NCI-H2171 (cell line): Measurements from ENCODE around the gene MED20.

Source experiments
- DNase-seq: peaks from one replicate; lab custom pipeline; 2025; lab: John Stamatoyannopoulos, UW

Gene MED20

GRCh38 chr6:41901882-41902519, 18.9 kb downstream of the MED20 start:
- DNase-seq = no peak

DNA sequence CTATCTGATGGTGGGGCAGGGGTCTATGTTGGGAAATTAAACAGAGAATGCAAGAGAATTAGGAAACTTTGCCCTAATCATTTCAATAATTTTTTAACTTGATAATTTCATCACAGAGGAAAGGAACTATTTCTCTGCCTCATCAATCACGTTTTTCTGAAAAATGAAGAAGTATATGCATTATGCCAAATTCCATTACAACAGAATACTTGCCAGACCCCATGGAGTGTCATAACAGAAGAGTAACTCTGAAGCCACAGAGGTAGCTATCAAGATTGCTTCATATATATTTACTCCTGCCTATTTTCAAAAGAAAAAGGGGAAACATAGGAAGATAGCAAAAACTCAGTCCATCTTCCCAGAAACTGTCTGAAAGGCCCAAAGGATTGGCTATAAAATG, 20.1 kb downstream of the MED20 start:
- no peak for DNase-seq

- no peak for DNase-seq
Measured at GRCh38 chr6:41896281-41896680, 24.7 kb downstream of the MED20 start.

DNA sequence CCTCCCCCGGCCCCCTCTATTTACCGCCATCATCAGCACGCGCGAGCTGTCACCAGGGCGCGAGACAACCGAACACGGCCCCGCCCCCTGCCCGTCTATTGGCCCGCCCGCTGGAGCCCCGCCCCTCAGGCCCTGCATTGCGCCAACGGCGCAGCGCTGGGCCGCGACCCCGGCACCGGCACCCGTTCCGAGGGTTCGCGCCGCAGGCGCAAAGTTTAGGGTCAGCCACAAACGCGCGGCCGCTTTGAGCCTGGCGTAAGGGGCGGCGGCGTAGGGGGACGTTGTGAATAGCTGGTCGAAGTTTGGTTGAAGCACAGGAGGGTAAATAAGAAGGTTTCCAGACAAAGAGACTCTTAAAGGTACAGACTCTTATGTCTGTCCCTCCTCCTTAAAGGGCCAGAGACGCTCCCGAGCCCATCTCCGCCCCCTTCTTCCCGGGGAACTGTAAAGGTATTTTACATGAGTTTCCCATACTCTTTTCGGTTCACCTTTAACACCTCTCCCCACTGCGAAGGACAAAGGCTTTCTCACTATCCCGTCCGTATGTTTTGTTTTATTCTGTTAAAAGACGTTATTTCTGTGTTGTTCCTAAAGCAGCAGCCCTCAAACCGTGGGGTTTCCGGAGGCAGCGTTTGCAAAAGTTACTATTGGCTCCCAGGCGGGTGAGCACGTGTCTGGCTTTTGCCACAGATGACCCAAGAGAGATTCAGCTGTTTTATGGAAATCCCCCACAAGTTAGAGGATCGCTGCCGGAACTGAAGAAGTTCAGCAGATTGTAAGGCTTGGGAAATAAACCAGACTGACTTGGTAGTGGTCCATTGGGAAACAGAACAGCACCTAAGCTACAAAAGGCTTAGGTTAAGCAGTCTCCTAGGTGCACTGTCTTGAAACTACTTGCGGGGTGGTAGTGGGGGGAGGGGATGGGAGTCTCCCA, 25.4 kb downstream of the MED20 start, which contains the start of gene USP49:
Gene USP49 (minus strand): TSS at position 76 of the 934 bp plus-strand sequence. CDS start 88,392 bp downstream, outside the sequence.
- DNase-seq = peak; percentile 94

DNA sequence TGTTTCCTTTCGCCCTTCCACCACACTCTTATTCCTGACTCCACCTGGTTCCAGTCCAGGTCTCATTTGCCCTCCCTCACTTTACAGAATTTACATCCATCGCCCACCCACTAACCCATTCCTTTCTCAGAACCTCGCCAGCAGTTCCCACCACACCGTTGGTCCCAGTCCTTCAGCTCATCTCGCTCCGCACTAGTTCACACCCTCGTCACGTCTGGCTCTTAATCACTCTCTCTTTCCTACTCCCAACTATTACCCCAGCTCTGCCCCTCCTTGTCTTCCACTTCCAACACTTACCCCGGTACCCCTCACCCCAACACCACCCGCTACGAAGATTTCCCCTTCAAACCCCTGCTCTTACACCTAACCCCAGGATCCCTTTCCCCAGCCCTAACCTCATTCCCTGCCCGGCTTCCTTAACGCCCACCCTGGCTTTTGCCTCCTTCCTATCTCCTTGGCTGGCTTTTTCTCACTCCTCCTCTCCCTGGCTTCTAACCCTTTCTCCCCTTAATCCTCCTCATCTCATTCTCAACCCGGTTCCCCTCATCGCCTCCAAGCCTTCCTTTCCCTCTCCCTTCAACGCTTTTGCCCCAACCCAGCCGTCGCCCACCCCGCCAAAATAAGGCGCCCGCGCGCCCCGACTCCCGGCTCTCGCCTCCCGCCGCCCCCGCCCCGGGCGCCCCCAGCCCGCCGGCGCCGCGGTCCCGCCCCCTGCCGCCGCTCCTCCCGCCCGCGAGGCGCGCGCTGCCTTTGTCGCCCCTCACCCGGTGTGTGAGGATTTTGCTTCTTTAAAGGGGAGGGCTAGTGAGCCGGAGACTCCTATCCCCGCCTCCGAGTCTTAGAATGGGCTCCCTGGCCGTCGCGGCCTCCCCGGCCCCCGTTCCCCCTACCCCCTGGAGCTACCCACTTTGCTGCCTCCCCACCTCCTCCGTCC, 26.3 kb downstream of the MED20 start:
- peak; percentile 76 for DNase-seq

- no peak for DNase-seq
Measured at GRCh38 chr6:41892921-41893564, 27.9 kb downstream of the MED20 start.

DNA sequence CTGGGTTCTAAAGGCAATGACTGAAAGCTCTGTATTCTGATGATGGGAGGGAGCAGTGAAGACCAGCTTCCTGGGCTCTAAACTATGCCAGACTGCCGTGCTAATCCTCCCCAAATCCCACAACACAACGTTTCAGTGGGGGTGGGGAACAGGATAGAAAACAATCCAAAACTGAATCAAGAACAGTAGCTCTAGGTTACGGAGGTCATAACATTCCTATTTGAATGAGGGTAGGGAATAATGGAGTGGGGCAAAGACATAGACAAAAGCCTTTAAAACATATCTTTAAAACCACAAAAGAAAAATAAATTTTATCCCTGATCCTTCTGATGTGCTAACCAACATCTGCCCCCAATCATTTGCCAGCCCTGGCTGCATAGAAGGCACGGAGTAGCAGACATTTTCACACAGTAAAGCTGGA, 33.6 kb downstream of the MED20 start:
- no peak for DNase-seq

DNA sequence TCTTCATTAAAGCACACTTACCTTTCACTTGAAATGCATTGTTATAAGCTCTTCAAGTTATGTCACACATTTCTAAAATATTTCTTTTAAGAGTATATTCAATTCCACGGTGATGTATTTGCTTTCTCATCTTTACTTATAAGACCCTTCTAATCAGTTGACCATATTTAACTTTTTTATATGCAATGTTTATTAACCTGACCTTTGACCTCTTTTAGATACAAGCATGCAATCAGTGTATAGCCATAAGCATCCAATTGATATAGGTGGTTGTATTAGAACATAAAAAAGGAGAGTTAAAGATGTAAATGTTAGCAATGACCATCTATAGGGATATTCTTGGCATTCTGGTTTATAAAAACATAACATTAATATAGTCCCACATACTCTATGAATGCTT, 35.0 kb downstream of the MED20 start:
- DNase-seq = no peak

- no peak for DNase-seq
Measured at GRCh38 chr6:41884957-41885356, 36.0 kb downstream of the MED20 start.

DNA sequence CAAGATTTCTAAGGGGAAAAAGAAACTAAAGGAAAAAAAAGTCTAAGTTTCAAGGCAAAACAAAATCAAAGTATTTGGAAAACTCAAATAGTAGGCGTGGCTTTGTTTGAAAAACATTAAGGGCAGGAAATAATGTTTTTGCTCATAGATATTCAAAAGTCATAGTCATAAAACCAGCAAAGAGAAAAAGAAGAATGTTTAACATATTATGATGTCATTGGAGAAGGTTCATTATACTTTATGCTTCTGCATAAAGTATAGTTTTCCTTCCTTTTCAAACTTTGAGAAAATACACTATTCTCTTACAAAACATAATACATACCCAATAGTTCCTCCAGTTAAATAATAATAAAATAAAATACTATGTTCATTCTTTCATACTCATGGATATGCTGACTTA, 39.4 kb downstream of the MED20 start:
- DNase-seq = no peak

GRCh38 chr6:41878961-41879405, 42.0 kb downstream of the MED20 start:
- no peak for DNase-seq

GRCh38 chr6:41878246-41878645, 42.7 kb downstream of the MED20 start:
- DNase-seq = no peak

DNA sequence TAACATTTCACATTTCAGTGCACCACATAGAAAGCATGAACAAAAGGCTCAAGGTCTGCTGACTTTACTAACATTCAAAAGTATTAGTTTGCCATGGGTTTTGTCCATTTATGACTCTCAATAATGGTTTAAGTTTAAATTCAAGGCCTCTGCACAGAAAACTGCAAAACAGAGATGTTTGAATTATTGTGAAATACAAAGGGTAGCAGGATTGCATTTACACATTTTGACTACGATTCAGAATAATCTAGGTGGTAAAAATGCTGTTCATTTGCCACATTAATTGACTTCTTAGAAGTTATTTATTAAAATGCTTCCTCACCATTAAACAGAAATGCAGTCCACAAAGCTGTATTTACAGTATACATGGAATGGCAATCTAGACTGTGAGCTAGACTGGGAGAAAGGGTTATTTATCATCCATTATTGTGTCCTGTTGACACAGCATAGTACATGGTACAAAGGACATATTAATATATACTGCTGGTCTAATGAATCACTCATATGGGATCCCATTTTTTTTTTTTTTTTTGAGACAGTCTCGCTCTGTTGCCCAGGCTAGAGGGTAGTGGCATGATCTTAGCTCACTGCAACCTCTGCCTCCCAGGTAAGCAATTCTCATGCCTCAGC, 43.8 kb downstream of the MED20 start:
- DNase-seq = no peak

DNA sequence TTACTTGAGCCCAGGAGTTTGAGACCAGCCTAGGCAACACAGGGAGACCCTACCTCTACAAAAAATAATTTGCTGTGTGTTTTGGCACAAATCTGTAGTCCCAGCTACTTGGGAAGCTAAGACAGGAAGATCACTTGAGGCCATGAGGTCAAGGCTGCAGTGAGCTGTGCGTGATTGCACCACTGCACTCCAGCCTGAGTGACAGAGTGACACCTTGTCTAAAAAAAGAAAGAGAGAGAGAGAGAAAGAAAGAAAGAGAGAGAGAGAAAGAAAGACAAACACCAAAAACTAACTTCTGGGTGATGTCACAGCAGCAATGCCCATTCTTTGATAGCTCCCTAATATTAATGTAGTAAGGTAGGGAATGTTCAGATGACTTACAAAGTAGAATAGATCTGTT, 46.2 kb downstream of the MED20 start:
- no peak for DNase-seq

DNA sequence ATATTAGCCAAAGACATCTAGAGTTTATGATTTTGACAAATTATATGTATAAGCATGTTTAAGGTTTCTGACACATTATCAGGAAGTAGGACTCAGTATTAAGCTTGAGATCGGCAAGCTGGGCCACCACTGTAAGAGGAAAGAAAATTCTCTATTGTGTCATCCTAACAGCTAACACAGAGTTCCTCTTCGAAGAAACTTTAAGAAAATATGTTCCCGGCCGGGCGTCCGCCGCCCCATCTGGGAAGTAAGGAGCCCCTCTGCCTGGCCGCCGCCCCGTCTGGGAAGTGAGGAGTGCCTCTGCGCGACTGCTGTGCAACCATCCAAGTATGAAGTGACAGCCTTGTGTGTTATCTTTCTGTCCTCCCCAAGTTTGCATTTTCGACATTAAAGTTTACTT, 48.8 kb downstream of the MED20 start:
- DNase-seq = no peak

DNA sequence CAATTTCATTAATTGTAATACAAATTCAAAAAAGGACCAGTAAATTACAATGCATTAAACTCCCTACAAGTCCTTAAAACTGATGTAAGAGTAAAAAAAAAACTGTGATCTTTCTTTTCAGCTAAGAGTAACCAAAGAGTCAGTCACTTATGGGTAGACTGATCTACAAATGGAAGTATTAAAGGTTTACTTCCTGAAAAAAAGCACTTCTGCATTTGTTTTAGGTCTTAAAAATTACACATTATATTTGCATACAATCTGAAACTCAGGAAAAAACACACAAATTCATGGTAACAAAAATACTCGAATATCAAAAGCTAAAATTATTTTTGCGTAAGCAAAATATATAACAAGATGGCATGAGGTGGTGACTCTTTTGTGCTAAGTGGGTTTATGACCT, 49.2 kb downstream of the MED20 start:
- no peak for DNase-seq

DNA sequence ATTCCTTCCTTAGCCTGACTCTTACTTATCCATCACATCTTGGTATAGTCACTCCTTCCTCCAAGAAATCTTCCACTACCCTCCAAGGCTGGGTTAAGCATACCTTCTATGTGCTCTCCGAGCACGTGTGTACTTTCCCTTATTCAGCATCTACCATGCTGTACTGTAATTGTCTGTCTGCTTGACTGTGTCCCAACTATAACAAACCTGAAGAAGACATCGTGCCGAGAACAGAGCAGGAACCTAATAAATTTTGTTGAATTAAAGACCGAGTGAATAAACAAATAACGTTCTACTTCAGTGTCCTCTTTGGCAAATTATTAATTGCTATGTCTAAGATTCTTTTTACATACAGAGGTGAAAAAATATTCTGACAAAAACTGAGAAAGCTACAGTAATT, 61.6 kb downstream of the MED20 start:
- DNase-seq = no peak

GRCh38 chr6:41858703-41859102, 62.2 kb downstream of the MED20 start:
- DNase-seq = no peak
